ENCODE measurements around the gene FXN.

The FXN gene

DNA sequence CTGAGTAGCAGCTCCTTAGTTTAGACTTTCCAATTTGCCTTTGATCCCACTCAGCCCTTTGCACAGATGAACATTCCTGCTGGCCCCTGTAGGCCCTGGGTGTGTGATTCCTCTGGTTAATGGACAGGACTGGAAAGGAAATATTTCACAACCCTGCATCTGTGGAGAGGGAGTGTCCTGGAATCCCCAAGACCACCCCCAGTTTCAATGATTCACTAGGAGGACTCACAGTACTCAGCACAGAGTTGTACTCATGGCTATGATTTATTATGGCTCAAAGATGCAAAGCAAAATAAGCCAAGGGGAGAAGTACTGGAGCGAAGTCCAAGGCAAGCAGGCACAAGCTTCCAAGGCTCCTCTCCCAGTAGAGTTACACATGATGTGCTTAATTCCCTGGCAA is 96.1 kb downstream of the FXN start:
- TF ChIP-seq, protein P1, sequence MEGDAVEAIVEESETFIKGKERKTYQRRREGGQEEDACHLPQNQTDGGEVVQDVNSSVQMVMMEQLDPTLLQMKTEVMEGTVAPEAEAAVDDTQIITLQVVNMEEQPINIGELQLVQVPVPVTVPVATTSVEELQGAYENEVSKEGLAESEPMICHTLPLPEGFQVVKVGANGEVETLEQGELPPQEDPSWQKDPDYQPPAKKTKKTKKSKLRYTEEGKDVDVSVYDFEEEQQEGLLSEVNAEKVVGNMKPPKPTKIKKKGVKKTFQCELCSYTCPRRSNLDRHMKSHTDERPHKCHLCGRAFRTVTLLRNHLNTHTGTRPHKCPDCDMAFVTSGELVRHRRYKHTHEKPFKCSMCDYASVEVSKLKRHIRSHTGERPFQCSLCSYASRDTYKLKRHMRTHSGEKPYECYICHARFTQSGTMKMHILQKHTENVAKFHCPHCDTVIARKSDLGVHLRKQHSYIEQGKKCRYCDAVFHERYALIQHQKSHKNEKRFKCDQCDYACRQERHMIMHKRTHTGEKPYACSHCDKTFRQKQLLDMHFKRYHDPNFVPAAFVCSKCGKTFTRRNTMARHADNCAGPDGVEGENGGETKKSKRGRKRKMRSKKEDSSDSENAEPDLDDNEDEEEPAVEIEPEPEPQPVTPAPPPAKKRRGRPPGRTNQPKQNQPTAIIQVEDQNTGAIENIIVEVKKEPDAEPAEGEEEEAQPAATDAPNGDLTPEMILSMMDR (conservative IDR thresholded peaks at IDR 0.05; ENCODE audit: low read depth, low read length) = no peak
- H3K4me1 ChIP-seq (ENCODE audit: low read depth, poor library complexity, severe bottlenecking) = no peaks in the 10 kb centered on the region
- H3K4me2 ChIP-seq = no peak overlapping the region

DNA sequence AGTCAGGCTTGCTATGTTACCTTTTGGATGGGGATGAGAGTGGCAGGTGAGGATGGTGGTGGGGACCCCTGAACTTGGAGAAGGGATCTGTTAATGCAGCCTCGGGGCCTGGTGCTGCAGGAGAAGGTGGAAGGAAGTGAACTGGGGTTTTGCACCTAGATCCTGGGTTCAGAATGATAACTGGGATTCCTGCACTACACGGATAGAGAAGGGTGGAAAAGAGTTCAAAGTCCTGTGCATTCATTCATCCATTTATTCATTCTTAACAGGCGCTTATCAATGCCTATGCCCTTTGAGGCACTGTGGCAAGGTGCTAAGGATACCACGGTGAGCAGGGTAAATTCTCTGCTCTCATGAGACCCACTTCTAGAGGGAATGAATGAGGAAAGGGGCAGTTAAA is 96.8 kb downstream of the FXN start:
- Histone ChIP-seq H3K27ac (no peak overlapping the region), H3K4me2 (no peak overlapping the region), H3K27me3 (ENCODE audit: insufficient read depth, low read depth) (no peaks in the 10 kb centered on the region), H4K20me1 (ENCODE audit: insufficient read depth) (no peaks in the 10 kb centered on the region), H3K9ac (no peak overlapping the region), H3K36me3 (ENCODE audit: insufficient read depth) (no peaks in the 10 kb centered on the region), H2AFZ (ENCODE audit: low read depth) (no peak overlapping the region), H3K4me3 (IDR thresholded peaks at IDR 0.05; ENCODE audit: insufficient read depth, low read depth, low read length) (no peak overlapping the region), H3K4me1 (ENCODE audit: low read depth, poor library complexity, severe bottlenecking) (no peaks in the 10 kb centered on the region), H3K79me2 (ENCODE audit: insufficient read depth, low read depth) (no peaks in the 10 kb centered on the region)
- TF ChIP-seq, protein P1 (conservative IDR thresholded peaks at IDR 0.05; ENCODE audit: low read depth, low read length) = no peak

More for the DNA sequence above, 96.1 kb downstream of the FXN start:
- Histone ChIP-seq H3K36me3 (ENCODE audit: insufficient read depth) (no peaks in the 10 kb centered on the region), H2AFZ (ENCODE audit: low read depth) (no peak overlapping the region), H3K9ac (no peak overlapping the region), H4K20me1 (ENCODE audit: insufficient read depth) (no peaks in the 10 kb centered on the region), H3K4me3 (IDR thresholded peaks at IDR 0.05; ENCODE audit: insufficient read depth, low read depth, low read length) (no peak overlapping the region), H3K27me3 (ENCODE audit: insufficient read depth, low read depth) (no peaks in the 10 kb centered on the region), H3K79me2 (ENCODE audit: insufficient read depth, low read depth) (no peaks in the 10 kb centered on the region), H3K27ac (no peak overlapping the region)

DNA sequence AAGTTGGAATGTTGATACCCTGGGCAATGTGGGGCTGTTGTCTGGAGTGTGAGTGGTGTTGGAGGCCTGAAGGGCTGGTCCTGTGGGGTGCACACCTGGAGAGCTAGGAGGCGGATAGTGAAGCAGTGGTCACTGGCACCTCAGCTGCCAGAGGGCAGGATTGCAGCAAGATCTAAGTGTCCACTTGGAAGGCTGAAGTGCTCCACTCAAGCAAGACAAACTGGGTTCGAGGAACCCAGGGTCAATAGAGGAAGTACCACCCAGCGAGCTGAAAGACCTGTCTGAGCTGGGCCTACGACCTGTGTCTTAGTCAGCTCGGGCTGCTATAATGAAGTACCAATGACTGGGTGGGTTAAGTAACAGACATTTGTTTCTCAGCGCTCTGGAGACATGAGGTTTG is 98.9 kb downstream of the FXN start:
- Histone ChIP-seq H3K27me3 (ENCODE audit: insufficient read depth, low read depth) (no peaks in the 10 kb centered on the region), H3K4me1 (ENCODE audit: low read depth, poor library complexity, severe bottlenecking) (no peaks in the 10 kb centered on the region), H2AFZ (ENCODE audit: low read depth) (no peak overlapping the region), H3K79me2 (ENCODE audit: insufficient read depth, low read depth) (no peaks in the 10 kb centered on the region), H3K9ac (no peak overlapping the region), H4K20me1 (ENCODE audit: insufficient read depth) (no peaks in the 10 kb centered on the region), H3K36me3 (ENCODE audit: insufficient read depth) (no peaks in the 10 kb centered on the region), H3K4me3 (IDR thresholded peaks at IDR 0.05; ENCODE audit: insufficient read depth, low read depth, low read length) (no peak overlapping the region), H3K4me2 (no peak overlapping the region), H3K27ac (no peak overlapping the region)
- TF ChIP-seq, protein P1 (conservative IDR thresholded peaks at IDR 0.05; ENCODE audit: low read depth, low read length) = no peak

DNA sequence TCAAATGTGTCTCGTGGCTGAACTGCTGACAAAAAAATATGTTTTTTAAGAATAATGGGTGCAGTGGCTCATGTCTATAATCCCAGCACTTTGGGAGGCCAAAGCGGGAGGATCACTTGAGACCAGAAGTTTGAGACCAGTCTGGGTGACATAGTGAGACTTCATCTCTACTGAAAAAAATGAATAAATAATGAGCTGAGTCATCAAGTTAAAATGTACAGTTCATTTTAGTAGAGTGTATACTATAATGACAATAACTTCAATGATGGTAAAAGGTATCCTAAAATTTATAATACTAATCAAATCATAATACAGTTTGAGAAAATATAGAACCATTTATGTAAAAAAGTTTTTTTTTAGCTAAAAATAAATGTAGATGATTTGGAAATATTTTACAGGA is 100.6 kb downstream of the FXN start:
- H3K4me2 ChIP-seq = no peak overlapping the region
- TF ChIP-seq, protein P1 (conservative IDR thresholded peaks at IDR 0.05; ENCODE audit: low read depth, low read length) = no peak
- H3K27me3 ChIP-seq (ENCODE audit: insufficient read depth, low read depth) = no peaks in the 10 kb centered on the region

More for the DNA sequence above, 100.6 kb downstream of the FXN start:
- Histone ChIP-seq H3K4me1 (ENCODE audit: low read depth, poor library complexity, severe bottlenecking) (no peaks in the 10 kb centered on the region), H3K27ac (no peak overlapping the region), H3K79me2 (ENCODE audit: insufficient read depth, low read depth) (no peaks in the 10 kb centered on the region), H3K4me3 (IDR thresholded peaks at IDR 0.05; ENCODE audit: insufficient read depth, low read depth, low read length) (no peak overlapping the region), H2AFZ (ENCODE audit: low read depth) (no peak overlapping the region), H3K36me3 (ENCODE audit: insufficient read depth) (no peaks in the 10 kb centered on the region), H3K9ac (no peak overlapping the region), H4K20me1 (ENCODE audit: insufficient read depth) (no peaks in the 10 kb centered on the region)
